Left ventricle myocardium inferior (tissue), 1 donor: ENCODE data around the gene CCBE1. TPM values are rescaled to one million over a fixed set of nuclear protein-coding genes. Genes with fewer than 3 reads are reported as not detected.

Experiments
- DNase-seq: peaks from one replicate; pipeline ENCODE4 v3.0.0-alpha.2; 2020
- H3K27ac ChIP-seq: fragments of 200-600 bp; replicated peaks from 2 replicates; pipeline ENCODE4 v1.8.0; 2021
- H3K27me3 ChIP-seq: fragments of 200-600 bp; 2 replicates; pipeline ENCODE4 v1.8.0; 2021; ENCODE audit warnings: low read depth
- H3K36me3 ChIP-seq: fragments of 200-600 bp; 2 replicates; pipeline ENCODE4 v1.8.0; 2021
- H3K4me1 ChIP-seq: fragments of 200-600 bp; 2 replicates; pipeline ENCODE4 v1.8.0; 2021
- H3K4me3 ChIP-seq: fragments of 200-600 bp; 2 replicates; pipeline ENCODE4 v1.8.0; 2021; ENCODE audit warnings: mild to moderate bottlenecking, moderate library complexity
- H3K9me3 ChIP-seq: fragments of 200-600 bp; replicated peaks from 2 replicates; pipeline ENCODE4 v1.8.0; 2021
- intact Hi-C: fragments of 100-400 bp; cut with micrococcal nuclease; formaldehyde crosslinking; loops from one replicate; pipeline ENCODE4 v1.11.0; 2022
- long read RNA-seq: library from polyadenylated mRNA; unstranded; transcript quantifications from one replicate; pipeline ENCODE4 v2.0.0, GENCODE V29; 2021
- total RNA-seq: library from RNA; stranded (reverse); fragmentation: NEBNext Ultra II Directional; extraction: Animal tissue kit (Norgen Biotek cat#: 25700); gene quantifications from one replicate; pipeline ENCODE4 v1.2.1, GENCODE V29; 2021
- TF ChIP-seq, protein P1 (sequence below): fragments of 200-600 bp; IDR thresholded peaks from 2 replicates; pipeline ENCODE4 v1.8.0; 2021; ENCODE audit warnings: antibody characterized with exemption, mild to moderate bottlenecking, borderline replicate concordance
- donor health status: DM: no; HTN: yes; CAD: no; lungs with severe emphysema.

CCBE1 gene
- total RNA-seq = 3.2 TPM
- long read RNA-seq, full-length matches to known transcripts = 3 of 3 reads
- long read RNA-seq, partial matches to known transcripts = 0 of 3 reads
- long read RNA-seq, other reads (novel, unspliced or antisense) = 0 of 3 reads

GRCh38 chr18:59697236-59697932, at the start of gene CCBE1:
Gene CCBE1 (minus strand): TSS chr18:59697423.
- H3K9me3 ChIP-seq = no peaks in the 10 kb centered on the region
- H3K36me3 ChIP-seq = no peaks in the 10 kb centered on the region
- H3K27ac ChIP-seq = no peak within 1 kb of the TSS
- intact Hi-C loops = loop anchor here (10.0 kb wide), 1 partner anchor 243 kb away; no protein-coding TSS in a partner anchor
- H3K4me1 ChIP-seq = peaks cover 26% of the 10 kb centered on the region
- H3K4me3 ChIP-seq = peak within 1 kb of the TSS; percentile 73
- TF ChIP-seq, protein P1, sequence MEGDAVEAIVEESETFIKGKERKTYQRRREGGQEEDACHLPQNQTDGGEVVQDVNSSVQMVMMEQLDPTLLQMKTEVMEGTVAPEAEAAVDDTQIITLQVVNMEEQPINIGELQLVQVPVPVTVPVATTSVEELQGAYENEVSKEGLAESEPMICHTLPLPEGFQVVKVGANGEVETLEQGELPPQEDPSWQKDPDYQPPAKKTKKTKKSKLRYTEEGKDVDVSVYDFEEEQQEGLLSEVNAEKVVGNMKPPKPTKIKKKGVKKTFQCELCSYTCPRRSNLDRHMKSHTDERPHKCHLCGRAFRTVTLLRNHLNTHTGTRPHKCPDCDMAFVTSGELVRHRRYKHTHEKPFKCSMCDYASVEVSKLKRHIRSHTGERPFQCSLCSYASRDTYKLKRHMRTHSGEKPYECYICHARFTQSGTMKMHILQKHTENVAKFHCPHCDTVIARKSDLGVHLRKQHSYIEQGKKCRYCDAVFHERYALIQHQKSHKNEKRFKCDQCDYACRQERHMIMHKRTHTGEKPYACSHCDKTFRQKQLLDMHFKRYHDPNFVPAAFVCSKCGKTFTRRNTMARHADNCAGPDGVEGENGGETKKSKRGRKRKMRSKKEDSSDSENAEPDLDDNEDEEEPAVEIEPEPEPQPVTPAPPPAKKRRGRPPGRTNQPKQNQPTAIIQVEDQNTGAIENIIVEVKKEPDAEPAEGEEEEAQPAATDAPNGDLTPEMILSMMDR = peak; percentile 83
- peaks cover 57% of the 10 kb centered on the region for H3K27me3 ChIP-seq
- DNase-seq = peak; percentile 60

DNA sequence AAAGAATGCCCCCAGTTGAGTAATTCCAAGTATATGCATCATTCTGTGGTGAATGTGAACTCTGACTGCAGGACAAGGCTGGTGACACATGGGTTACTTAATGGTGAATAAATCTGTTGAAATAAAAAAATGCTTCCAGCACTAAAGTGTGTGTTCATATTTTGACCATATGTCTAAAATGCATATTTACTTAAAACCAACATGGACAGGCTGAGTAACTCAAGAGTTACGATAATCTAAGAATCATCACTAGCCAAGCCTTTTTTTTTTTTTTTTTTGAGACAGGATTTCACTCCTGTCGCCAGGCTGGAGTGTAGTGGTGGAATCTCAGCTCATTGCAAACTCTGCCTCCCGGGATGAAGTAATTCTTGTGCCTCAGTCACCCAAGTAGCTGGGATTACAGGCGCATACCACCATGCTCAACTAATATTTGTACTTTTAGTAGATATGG, 47.1 kb upstream of the CCBE1 start:
- Histone ChIP-seq H3K27ac (no peak overlapping the region), H3K4me3 (no peak overlapping the region), H3K27me3 (peaks cover 15% of the 10 kb centered on the region), H3K4me1 (peaks cover 9% of the 10 kb centered on the region), H3K9me3 (peaks cover 12% of the 10 kb centered on the region), H3K36me3 (no peaks in the 10 kb centered on the region)
- TF ChIP-seq, protein P1 = no peak
- no peak for DNase-seq
- intact Hi-C loops = no loop called here

GRCh38 chr18:59743566-59743965, 46.3 kb upstream of the CCBE1 start:
- TF ChIP-seq, protein P1 = no peak

DNA sequence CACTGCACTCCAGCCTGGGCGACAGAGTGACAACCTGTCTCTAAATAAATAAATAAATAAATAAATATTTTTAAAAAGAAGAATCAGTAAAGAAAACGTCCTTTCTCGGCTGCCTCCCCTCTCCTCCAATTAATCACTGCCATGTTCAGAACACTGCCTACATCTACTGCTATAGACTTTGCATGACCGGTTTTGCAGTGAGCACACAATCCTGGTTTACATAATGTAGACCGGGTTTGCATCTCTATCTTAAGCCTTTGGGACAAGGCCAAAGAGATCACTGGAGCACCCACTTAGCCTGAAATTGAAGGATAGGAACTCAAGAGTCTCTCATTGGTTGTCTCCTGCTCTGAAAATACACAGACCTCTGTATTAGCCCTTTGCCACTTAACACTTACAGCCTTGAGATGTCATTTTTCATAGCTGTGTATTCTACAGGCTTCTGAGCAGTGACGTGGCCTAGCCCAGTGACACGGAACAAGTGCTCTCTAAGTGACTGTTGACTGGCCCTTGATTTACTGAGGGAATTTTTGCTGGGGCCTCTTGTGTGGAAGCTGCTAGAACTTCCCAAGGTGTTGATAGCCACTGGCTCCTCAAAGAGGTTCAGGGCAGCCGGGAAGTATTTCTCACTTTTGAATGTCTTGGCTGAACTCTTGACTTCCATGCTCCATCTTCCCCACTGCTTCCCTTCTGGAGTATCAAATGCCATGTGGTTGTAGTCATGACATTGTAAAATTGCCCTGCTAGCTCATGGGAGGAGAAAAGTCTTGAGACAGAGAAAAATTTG, 45.3 kb upstream of the CCBE1 start:
- no peaks in the 10 kb centered on the region for H3K36me3 ChIP-seq
- H3K27me3 ChIP-seq = peaks cover 15% of the 10 kb centered on the region
- TF ChIP-seq, protein P1 = no peak
- intact Hi-C loops = no loop called here
- no peak overlapping the region for H3K4me3 ChIP-seq
- peaks cover 27% of the 10 kb centered on the region for H3K9me3 ChIP-seq
- H3K27ac ChIP-seq = no peak overlapping the region
- peak; percentile 16 for DNase-seq
- H3K4me1 ChIP-seq = peaks cover 9% of the 10 kb centered on the region

More at GRCh38 chr18:59743566-59743965, 46.3 kb upstream of the CCBE1 start:
- intact Hi-C loops = no loop called here
- Histone ChIP-seq H3K4me1 (peaks cover 9% of the 10 kb centered on the region), H3K27ac (no peak overlapping the region), H3K27me3 (peaks cover 15% of the 10 kb centered on the region), H3K36me3 (no peaks in the 10 kb centered on the region), H3K4me3 (no peak overlapping the region), H3K9me3 (peaks cover 20% of the 10 kb centered on the region)
- no peak for DNase-seq

DNA sequence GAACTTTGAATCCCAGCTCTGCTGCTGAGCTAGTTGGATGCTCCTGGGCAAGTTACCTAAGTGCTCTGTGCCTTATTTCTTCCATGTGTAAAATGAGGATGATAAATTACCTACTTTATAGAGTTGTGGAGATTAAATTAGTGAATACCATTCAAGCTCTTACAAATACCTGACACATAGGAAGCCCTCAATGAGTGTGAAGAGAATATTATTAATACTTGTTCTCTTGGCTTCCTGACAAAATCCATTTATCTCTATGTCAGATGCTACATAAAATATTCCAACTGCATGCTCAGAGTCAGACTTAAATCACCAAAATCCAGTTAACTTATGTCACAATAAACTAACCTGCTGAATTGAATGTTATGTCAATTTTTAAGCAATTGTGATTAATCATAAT, 42.9 kb upstream of the CCBE1 start:
- H3K27me3 ChIP-seq = peaks cover 6% of the 10 kb centered on the region
- peaks cover 21% of the 10 kb centered on the region for H3K9me3 ChIP-seq
- TF ChIP-seq, protein P1 = no peak
- peaks cover 22% of the 10 kb centered on the region for H3K4me1 ChIP-seq
- intact Hi-C loops = no loop called here
- H3K4me3 ChIP-seq = no peak overlapping the region
- DNase-seq = no peak
- no peak overlapping the region for H3K27ac ChIP-seq
- no peaks in the 10 kb centered on the region for H3K36me3 ChIP-seq
